PFSK-1 (cell line): ENCODE data around the gene DAPP1.

Experiments
- FOXP2 ChIP-seq: optimal IDR thresholded peaks from 2 replicates; pipeline ENCODE3; 2011; ENCODE audit warnings: borderline replicate concordance, control low read depth, inconsistent platforms; ENCODE audit not compliant: insufficient read depth; ENCODE audit errors: extremely low read length, extremely low read depth
- POLR2AphosphoS5 ChIP-seq: IDR thresholded peaks from 2 replicates; pipeline ENCODE4 v1.6.1; 2012; ENCODE audit warnings: low read depth, mild to moderate bottlenecking, control low read depth, low read length, moderate library complexity
- SIN3A ChIP-seq: IDR thresholded peaks from 2 replicates; pipeline ENCODE4 v1.6.1; 2012; ENCODE audit warnings: mild to moderate bottlenecking, low read length, moderate library complexity, borderline replicate concordance; ENCODE audit not compliant: insufficient read depth
- TAF1 ChIP-seq: IDR thresholded peaks from 2 replicates; pipeline ENCODE4 v1.6.1; 2012; ENCODE audit warnings: low read length, control low read depth, borderline replicate concordance; ENCODE audit not compliant: insufficient read depth
- TF ChIP-seq, protein P1 (sequence below), 2 experiments: IDR thresholded peaks; 2 replicates each; pipeline versions ENCODE4 v1.6.1 to v1.8.0; 2011 to 2012; ENCODE audit warnings: low read depth in 2 of 2, low read length in 2 of 2, control low read depth in 1 of 2, inconsistent platforms in 1 of 2, mild to moderate bottlenecking in 1 of 2, moderate library complexity in 1 of 2; ENCODE audit not compliant: insufficient read depth in 1 of 2

DAPP1 gene

DNA sequence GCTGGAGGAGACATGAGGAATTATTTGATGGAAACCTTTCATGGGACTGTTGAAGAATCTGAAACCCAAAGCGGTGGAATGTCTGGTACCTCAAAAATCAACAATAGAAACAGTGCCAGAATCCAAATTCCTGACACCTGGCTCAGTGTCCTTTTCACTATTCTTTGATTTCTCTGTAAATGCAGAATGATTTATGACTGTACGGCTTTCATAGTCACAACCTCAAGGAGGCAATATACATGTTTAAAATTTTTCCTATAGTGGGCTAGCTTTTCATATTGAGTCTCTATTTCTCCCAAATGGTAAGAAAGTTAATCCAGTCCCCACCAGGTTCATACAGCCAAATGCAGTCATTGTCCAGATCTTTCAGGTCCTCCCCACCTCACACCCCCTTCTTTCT lies 19.3 kb downstream of the DAPP1 start:
- no peak for TF ChIP-seq TAF1
- TF ChIP-seq POLR2AphosphoS5: no peak
- TF ChIP-seq, protein P1, sequence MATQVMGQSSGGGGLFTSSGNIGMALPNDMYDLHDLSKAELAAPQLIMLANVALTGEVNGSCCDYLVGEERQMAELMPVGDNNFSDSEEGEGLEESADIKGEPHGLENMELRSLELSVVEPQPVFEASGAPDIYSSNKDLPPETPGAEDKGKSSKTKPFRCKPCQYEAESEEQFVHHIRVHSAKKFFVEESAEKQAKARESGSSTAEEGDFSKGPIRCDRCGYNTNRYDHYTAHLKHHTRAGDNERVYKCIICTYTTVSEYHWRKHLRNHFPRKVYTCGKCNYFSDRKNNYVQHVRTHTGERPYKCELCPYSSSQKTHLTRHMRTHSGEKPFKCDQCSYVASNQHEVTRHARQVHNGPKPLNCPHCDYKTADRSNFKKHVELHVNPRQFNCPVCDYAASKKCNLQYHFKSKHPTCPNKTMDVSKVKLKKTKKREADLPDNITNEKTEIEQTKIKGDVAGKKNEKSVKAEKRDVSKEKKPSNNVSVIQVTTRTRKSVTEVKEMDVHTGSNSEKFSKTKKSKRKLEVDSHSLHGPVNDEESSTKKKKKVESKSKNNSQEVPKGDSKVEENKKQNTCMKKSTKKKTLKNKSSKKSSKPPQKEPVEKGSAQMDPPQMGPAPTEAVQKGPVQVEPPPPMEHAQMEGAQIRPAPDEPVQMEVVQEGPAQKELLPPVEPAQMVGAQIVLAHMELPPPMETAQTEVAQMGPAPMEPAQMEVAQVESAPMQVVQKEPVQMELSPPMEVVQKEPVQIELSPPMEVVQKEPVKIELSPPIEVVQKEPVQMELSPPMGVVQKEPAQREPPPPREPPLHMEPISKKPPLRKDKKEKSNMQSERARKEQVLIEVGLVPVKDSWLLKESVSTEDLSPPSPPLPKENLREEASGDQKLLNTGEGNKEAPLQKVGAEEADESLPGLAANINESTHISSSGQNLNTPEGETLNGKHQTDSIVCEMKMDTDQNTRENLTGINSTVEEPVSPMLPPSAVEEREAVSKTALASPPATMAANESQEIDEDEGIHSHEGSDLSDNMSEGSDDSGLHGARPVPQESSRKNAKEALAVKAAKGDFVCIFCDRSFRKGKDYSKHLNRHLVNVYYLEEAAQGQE (IDR thresholded peaks at IDR 0.05; ENCODE audit: insufficient read depth in 1 of 2, low read depth in 2 of 2, low read length in 2 of 2): no peak
- TF ChIP-seq SIN3A: no peak
- TF ChIP-seq FOXP2: no peak

GRCh38 chr4:99838927-99839326 lies 22.3 kb downstream of the DAPP1 start:
- TF ChIP-seq, protein P1 (IDR thresholded peaks at IDR 0.05; ENCODE audit: insufficient read depth in 1 of 2, low read depth in 2 of 2, low read length in 2 of 2): no peak
- no peak for TF ChIP-seq FOXP2
- TF ChIP-seq SIN3A: no peak
- no peak for TF ChIP-seq POLR2AphosphoS5
- TF ChIP-seq TAF1: no peak

DNA sequence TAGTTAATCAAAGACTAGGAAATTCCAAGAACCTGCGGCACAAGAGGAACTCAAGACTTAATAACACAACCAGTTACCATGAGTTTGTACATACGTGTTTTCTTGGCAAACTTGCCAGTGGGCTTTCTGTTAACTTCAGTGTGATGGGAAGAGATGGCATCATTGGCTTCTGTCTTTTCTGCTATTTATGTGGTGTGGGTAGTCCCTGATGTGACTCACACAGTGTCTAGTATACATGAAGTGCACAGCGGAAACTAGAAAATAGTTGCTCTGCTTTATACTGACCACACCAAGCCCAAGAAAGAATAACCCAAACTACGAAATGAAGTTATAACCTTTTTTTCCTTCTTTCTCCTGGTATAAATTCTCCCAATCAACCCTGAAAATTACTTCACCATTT lies 24.5 kb downstream of the DAPP1 start:
- TF ChIP-seq SIN3A (no peak), FOXP2 (no peak), POLR2AphosphoS5 (no peak), TAF1 (no peak)
- TF ChIP-seq, protein P1 (IDR thresholded peaks at IDR 0.05; ENCODE audit: insufficient read depth in 1 of 2, low read depth in 2 of 2, low read length in 2 of 2): no peak

GRCh38 chr4:99843413-99843812 lies 26.8 kb downstream of the DAPP1 start:
- TF ChIP-seq SIN3A: no peak
- TF ChIP-seq, protein P1 (IDR thresholded peaks at IDR 0.05; ENCODE audit: insufficient read depth in 1 of 2, low read depth in 2 of 2, low read length in 2 of 2): no peak
- TF ChIP-seq TAF1: no peak
- TF ChIP-seq FOXP2: no peak
- TF ChIP-seq POLR2AphosphoS5: no peak

- TF ChIP-seq SIN3A: no peak
- TF ChIP-seq TAF1: no peak
- TF ChIP-seq POLR2AphosphoS5: no peak
- TF ChIP-seq, protein P1 (IDR thresholded peaks at IDR 0.05; ENCODE audit: insufficient read depth in 1 of 2, low read depth in 2 of 2, low read length in 2 of 2): no peak
- no peak for TF ChIP-seq FOXP2
Observed at GRCh38 chr4:99844048-99844447, 27.4 kb downstream of the DAPP1 start.
